ACC112 (cell line): Measurements from ENCODE around the gene KIF5C.

Source experiments
- H2AFZ ChIP-seq: fragments of 200-600 bp; sonication (generic); one replicate; pipeline ENCODE4 v1.6.0; 2017; ENCODE audit warnings: antibody characterized with exemption, low read length; ENCODE audit not compliant: unreplicated experiment
- H3K27ac ChIP-seq: fragments of 200-600 bp; sonication (generic); 2 replicates; pipeline ENCODE4 v1.5.1; 2014; ENCODE audit warnings: low read depth, mild to moderate bottlenecking, antibody characterized with exemption, low read length, moderate library complexity
- H3K27me3 ChIP-seq: fragments of 200-600 bp; sonication (generic); 2 replicates; pipeline ENCODE4 v1.6.1; 2014; ENCODE audit warnings: mild to moderate bottlenecking, antibody characterized with exemption, low read length, moderate library complexity, mixed read lengths; ENCODE audit not compliant: insufficient read depth
- H3K36me3 ChIP-seq: fragments of 200-600 bp; sonication (generic); 2 replicates; pipeline ENCODE4 v1.6.1; 2016; ENCODE audit warnings: mild to moderate bottlenecking, antibody characterized with exemption, low read length, moderate library complexity, mixed read lengths; ENCODE audit not compliant: insufficient read depth
- H3K4me1 ChIP-seq: fragments of 200-600 bp; sonication (generic); one replicate; pipeline ENCODE4 v1.6.1; 2016; ENCODE audit warnings: low read length, mixed read lengths; ENCODE audit not compliant: insufficient read depth, unreplicated experiment, control insufficient read depth
- H3K4me3 ChIP-seq: fragments of 200-600 bp; sonication (generic); 2 replicates; pipeline ENCODE4 v1.5.1; 2014; ENCODE audit warnings: mild to moderate bottlenecking, low read depth, low read length
- H3K79me2 ChIP-seq: fragments of 200-600 bp; sonication (generic); one replicate; pipeline ENCODE4 v1.6.0; 2016; ENCODE audit warnings: low read length; ENCODE audit not compliant: control insufficient read depth, unreplicated experiment, insufficient read depth

The KIF5C gene

GRCh38 chr2:149056541-149057255 is 181.7 kb downstream of the KIF5C start:
- Histone ChIP-seq H3K36me3 (no peaks in the 10 kb centered on the region), H3K4me1 (no peaks in the 10 kb centered on the region), H3K27me3 (no peaks in the 10 kb centered on the region), H3K27ac (no peak overlapping the region), H3K79me2 (no peaks in the 10 kb centered on the region), H2AFZ (no peak overlapping the region), H3K4me3 (no peak overlapping the region)

GRCh38 chr2:149057401-149057800 is 182.4 kb downstream of the KIF5C start:
- H2AFZ ChIP-seq = no peak overlapping the region
- H3K27me3 ChIP-seq = no peaks in the 10 kb centered on the region
- no peaks in the 10 kb centered on the region for H3K79me2 ChIP-seq
- H3K4me1 ChIP-seq = no peaks in the 10 kb centered on the region
- H3K27ac ChIP-seq = no peak overlapping the region
- no peak overlapping the region for H3K4me3 ChIP-seq
- no peaks in the 10 kb centered on the region for H3K36me3 ChIP-seq

- no peaks in the 10 kb centered on the region for H3K4me1 ChIP-seq
- no peak overlapping the region for H2AFZ ChIP-seq
- no peak overlapping the region for H3K4me3 ChIP-seq
- H3K27ac ChIP-seq = no peak overlapping the region
- no peaks in the 10 kb centered on the region for H3K27me3 ChIP-seq
- no peaks in the 10 kb centered on the region for H3K79me2 ChIP-seq
- no peaks in the 10 kb centered on the region for H3K36me3 ChIP-seq
Measured at GRCh38 chr2:149058936-149059335, 183.9 kb downstream of the KIF5C start.

GRCh38 chr2:149059822-149060221 is 184.8 kb downstream of the KIF5C start:
- no peaks in the 10 kb centered on the region for H3K27me3 ChIP-seq
- no peaks in the 10 kb centered on the region for H3K4me1 ChIP-seq
- H3K36me3 ChIP-seq = no peaks in the 10 kb centered on the region
- no peak overlapping the region for H3K27ac ChIP-seq
- no peak overlapping the region for H2AFZ ChIP-seq
- H3K4me3 ChIP-seq = no peak overlapping the region
- H3K79me2 ChIP-seq = no peaks in the 10 kb centered on the region

GRCh38 chr2:149061133-149061745 is 186.2 kb downstream of the KIF5C start:
- no peaks in the 10 kb centered on the region for H3K36me3 ChIP-seq
- H2AFZ ChIP-seq = no peak overlapping the region
- H3K4me1 ChIP-seq = peaks cover 5% of the 10 kb centered on the region
- H3K79me2 ChIP-seq = no peaks in the 10 kb centered on the region
- no peaks in the 10 kb centered on the region for H3K27me3 ChIP-seq
- no peak overlapping the region for H3K4me3 ChIP-seq
- H3K27ac ChIP-seq = no peak overlapping the region

- H3K79me2 ChIP-seq = no peaks in the 10 kb centered on the region
- H3K27ac ChIP-seq = no peak overlapping the region
- H3K4me1 ChIP-seq = peaks cover 5% of the 10 kb centered on the region
- no peaks in the 10 kb centered on the region for H3K27me3 ChIP-seq
- H2AFZ ChIP-seq = no peak overlapping the region
- H3K4me3 ChIP-seq = no peak overlapping the region
- no peaks in the 10 kb centered on the region for H3K36me3 ChIP-seq
Measured at GRCh38 chr2:149062531-149062930, 187.5 kb downstream of the KIF5C start.

GRCh38 chr2:149063177-149063576 is 188.2 kb downstream of the KIF5C start:
- Histone ChIP-seq H2AFZ (no peak overlapping the region), H3K4me3 (no peak overlapping the region), H3K79me2 (no peaks in the 10 kb centered on the region)

GRCh38 chr2:149064365-149064841 is 189.4 kb downstream of the KIF5C start:
- H3K27ac ChIP-seq = no peak overlapping the region; the same call in 1 of the 2 replicates
- H3K36me3 ChIP-seq = no peaks in the 10 kb centered on the region
- no peak overlapping the region for H2AFZ ChIP-seq
- no peak overlapping the region for H3K4me3 ChIP-seq
- no peaks in the 10 kb centered on the region for H3K79me2 ChIP-seq
- H3K27me3 ChIP-seq = no peaks in the 10 kb centered on the region
- peaks cover 10% of the 10 kb centered on the region for H3K4me1 ChIP-seq

More at GRCh38 chr2:149063177-149063576, 188.2 kb downstream of the KIF5C start:
- no peaks in the 10 kb centered on the region for H3K36me3 ChIP-seq
- H3K27ac ChIP-seq = no peak overlapping the region
- no peaks in the 10 kb centered on the region for H3K27me3 ChIP-seq
- H3K4me1 ChIP-seq = peaks cover 5% of the 10 kb centered on the region

GRCh38 chr2:149064856-149065630 is 190.0 kb downstream of the KIF5C start:
- Histone ChIP-seq H3K27ac (peak overlapping the region; percentile 19; the same call in 1 of the 2 replicates), H3K36me3 (no peaks in the 10 kb centered on the region), H3K79me2 (no peaks in the 10 kb centered on the region), H3K4me1 (peaks cover 14% of the 10 kb centered on the region), H2AFZ (peak overlapping the region; percentile 26), H3K27me3 (no peaks in the 10 kb centered on the region), H3K4me3 (no peak overlapping the region)

GRCh38 chr2:149068225-149068995 is 193.4 kb downstream of the KIF5C start:
- H3K4me3 ChIP-seq = no peak overlapping the region
- H3K79me2 ChIP-seq = no peaks in the 10 kb centered on the region
- H3K4me1 ChIP-seq = peaks cover 15% of the 10 kb centered on the region
- peak overlapping the region; percentile 85 for H3K27ac ChIP-seq
- H2AFZ ChIP-seq = no peak overlapping the region
- H3K27me3 ChIP-seq = no peaks in the 10 kb centered on the region
- H3K36me3 ChIP-seq = no peaks in the 10 kb centered on the region
